D721Med (cell line): ENCODE measurements around the gene CDH20.

Source experiments
- DNase-seq: peaks from one replicate; pipeline ENCODE4 v3.0.0; 2011; ENCODE audit warnings: low spot score; ENCODE audit not compliant: insufficient read length
- FAIRE-seq: peaks from 2 replicates; lab custom pipeline; 2011; peaks lifted over from hg19 to GRCh38; lab: Jason Lieb, UNC
- TF ChIP-seq, protein P1 (sequence below): IDR thresholded peaks from 2 replicates; pipeline ENCODE4 v1.5.1; 2012; ENCODE audit warnings: mild to moderate bottlenecking, control low read depth; ENCODE audit not compliant: insufficient read depth; ENCODE audit errors: missing control alignments

The CDH20 gene

DNA sequence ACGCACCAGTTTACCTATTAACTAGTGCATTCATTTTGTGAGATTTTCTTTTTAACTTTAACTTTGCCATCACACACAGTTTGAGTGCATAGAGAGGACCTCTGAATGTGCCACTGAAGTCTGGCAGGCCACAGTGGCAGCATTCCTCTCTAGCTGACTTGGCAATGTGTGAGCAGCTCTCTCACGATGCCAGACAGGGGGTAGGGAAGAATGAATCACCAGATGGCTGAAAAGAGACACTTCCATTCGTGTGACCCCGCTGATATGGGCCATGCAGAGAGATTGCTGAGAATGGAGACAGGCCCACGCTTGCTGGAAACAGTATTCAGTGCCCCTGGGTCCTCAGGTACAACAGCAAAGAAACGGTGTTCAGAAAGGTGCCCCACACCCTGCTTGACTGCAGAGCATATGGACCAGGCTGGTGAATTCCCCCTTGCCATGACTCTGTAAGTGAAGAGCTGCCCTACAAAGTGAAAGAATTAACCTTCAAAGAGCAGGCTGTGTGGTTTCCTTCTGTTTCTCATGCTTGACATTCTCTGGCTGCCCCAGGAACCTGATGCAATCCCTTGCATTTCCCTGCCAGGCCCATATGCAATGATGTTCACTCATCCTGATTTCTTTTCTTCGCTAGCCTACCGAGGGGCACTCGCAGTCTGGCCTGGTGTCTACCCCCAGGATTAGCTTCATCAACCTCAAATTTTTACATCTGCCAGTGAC is 236.1 kb downstream of the CDH20 start:
- TF ChIP-seq, protein P1, sequence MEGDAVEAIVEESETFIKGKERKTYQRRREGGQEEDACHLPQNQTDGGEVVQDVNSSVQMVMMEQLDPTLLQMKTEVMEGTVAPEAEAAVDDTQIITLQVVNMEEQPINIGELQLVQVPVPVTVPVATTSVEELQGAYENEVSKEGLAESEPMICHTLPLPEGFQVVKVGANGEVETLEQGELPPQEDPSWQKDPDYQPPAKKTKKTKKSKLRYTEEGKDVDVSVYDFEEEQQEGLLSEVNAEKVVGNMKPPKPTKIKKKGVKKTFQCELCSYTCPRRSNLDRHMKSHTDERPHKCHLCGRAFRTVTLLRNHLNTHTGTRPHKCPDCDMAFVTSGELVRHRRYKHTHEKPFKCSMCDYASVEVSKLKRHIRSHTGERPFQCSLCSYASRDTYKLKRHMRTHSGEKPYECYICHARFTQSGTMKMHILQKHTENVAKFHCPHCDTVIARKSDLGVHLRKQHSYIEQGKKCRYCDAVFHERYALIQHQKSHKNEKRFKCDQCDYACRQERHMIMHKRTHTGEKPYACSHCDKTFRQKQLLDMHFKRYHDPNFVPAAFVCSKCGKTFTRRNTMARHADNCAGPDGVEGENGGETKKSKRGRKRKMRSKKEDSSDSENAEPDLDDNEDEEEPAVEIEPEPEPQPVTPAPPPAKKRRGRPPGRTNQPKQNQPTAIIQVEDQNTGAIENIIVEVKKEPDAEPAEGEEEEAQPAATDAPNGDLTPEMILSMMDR: no peak
- DNase-seq: no peak
- FAIRE-seq: no peak

DNA sequence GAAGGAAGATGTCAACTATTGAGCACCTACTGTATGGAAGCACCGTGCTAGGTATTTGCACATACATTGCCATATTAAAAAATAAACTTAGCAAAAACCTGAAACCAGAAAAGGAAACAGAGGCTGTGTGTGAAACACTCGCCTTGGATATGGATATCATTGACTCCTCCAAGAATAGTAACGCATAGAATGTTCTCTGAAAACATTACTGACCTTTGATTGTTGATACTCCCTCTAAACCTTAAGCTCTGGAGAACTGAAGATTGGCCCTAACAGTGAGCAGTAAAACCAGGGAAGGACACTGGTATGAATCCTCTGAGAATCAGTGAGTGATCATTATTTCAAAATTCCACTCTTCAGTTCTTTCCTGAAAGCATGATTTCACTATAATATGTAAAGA is 236.8 kb downstream of the CDH20 start:
- DNase-seq: no peak
- TF ChIP-seq, protein P1: no peak
- peak; percentile 11 for FAIRE-seq

DNA sequence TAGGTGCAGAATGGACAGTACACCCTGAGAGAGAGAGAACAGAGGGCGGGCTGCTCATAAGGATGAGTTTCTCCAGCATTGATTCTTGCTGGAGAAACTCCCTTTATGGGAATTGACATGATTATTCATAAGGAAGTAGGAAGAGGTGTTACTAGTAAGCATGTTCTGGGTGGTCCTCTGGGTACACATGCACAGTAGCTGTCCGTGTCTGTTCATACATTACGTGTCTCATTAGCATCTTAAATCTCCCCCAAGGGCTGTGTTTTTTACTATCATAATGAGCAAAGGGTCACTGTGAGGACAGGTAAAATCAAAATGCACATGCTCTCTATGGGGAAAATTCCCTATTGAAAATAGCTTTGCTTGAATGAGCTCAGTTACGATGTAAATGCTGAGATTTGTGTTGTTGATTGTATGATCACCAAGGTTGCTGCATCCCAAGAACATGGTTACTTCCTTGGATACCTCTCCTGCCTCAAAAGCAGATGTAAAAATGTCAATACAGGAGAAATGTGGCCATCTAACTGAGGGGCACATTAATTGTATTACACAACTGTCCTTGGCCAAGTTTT is 238.9 kb downstream of the CDH20 start:
- no peak for DNase-seq
- no peak for FAIRE-seq
- TF ChIP-seq, protein P1: no peak

DNA sequence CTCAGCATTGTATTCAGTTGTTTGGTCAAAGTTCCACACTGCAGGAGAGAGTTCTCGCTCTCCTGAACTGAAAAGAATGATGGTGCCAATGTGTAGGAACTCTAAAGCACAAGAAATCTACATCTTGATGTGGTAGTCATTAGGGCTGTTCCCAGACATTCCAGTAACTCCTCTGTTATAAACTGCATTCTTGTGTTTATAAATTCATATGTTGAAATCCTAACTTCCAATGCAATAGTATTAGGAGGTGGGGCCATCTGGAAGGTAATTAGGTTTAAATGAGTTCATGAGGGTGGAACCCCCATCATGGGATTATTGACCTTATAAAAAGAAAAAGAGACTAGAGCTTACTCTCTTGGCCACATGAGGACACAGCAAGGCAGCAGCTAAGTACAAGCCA is 239.6 kb downstream of the CDH20 start:
- DNase-seq (no peak), FAIRE-seq (peak; percentile 93)
- TF ChIP-seq, protein P1: no peak

DNA sequence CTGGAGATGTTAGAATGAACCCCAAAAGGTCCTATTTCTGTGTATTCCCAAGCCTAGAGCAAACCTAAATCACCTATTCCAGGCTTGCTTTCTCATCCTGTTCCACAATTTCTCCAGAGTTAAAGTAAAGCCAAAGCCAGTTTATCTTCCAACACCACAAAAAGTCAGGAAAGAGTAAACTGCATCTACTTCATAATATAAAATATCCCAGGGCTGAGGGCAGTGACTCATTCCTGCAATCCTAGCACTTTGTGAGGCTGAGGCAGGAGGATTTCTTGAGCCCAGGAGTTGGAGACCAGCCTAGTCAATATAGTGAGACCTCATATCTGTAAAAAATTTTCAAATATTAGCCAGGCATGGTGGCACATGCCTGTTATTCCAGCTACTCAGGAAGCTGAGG is 241.4 kb downstream of the CDH20 start:
- FAIRE-seq: no peak
- no peak for DNase-seq
- TF ChIP-seq, protein P1: no peak

DNA sequence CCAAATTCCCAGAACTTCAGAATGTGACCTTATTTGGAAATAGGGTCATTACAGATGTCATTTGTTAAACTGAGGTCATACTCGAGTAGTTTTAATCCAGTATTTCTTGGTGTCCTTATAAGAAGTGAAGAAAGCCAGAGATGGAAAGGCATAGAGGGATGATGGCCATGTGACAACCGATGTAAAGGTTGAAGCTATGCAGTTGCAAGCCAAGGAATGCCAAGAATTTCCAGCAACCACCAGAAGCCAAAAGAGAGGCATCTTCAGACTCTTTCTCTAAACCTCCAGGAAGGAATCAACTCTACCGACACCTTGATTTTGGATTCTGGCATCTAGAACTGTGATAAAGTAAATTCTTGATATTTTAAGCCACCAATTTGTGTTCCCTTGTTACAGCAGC is 242.2 kb downstream of the CDH20 start:
- FAIRE-seq (peak; percentile 64), DNase-seq (no peak)
- TF ChIP-seq, protein P1: no peak

DNA sequence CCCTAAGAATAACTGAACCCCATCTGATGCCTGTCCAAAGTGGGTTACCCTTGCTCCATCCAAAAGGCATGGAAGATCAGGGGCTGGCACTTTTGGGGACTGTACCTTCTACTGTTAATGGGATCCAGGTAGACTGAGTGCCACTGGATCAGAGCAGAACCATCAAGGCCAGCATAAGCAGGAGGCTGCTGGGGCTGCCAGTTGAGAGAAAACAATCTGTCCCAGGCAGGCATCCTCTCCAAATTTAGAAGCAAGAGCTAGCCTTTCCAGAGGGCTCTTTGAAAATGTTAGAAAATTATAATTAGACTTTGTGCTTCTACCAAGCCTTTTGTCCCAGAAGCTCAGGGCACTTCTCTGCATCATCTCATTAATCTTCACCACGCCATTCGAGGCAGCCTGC is 245.6 kb downstream of the CDH20 start:
- FAIRE-seq (no peak), DNase-seq (no peak)
- TF ChIP-seq, protein P1: no peak
